H9 (cell line): Measurements from ENCODE around the gene AREG. TPM values are rescaled to one million over a fixed set of nuclear protein-coding genes. Genes with fewer than 3 reads are reported as not detected.

Experiments
- DNase-seq: peaks from one replicate; pipeline ENCODE4 v3.0.0-alpha.2; 2017
- H2AFZ ChIP-seq: one replicate; pipeline ENCODE4 v1.6.1; 2013; ENCODE audit warnings: mild to moderate bottlenecking, low read length, control low read depth, moderate library complexity
- H2AK5ac ChIP-seq: 2 replicates; pipeline ENCODE4 v1.6.1; 2013; ENCODE audit warnings: low read length, control low read depth, mixed read lengths; ENCODE audit not compliant: insufficient read length
- H2BK120ac ChIP-seq: one replicate; pipeline ENCODE4 v1.6.1; 2013; ENCODE audit warnings: low read depth, mild to moderate bottlenecking, low read length, control low read depth, inconsistent platforms; ENCODE audit not compliant: poor library complexity, severe bottlenecking
- H2BK12ac ChIP-seq: 2 replicates; pipeline ENCODE4 v1.6.1; 2013; ENCODE audit warnings: low read length, control low read depth, mixed read lengths, low read depth; ENCODE audit not compliant: insufficient read length
- H2BK15ac ChIP-seq: 2 replicates; pipeline ENCODE4 v1.6.1; 2013; ENCODE audit warnings: low read depth, low read length, control low read depth
- H2BK20ac ChIP-seq: one replicate; pipeline ENCODE4 v1.6.1; 2013; ENCODE audit warnings: low read depth, mild to moderate bottlenecking, low read length, control low read depth, inconsistent platforms; ENCODE audit not compliant: poor library complexity, severe bottlenecking
- H2BK5ac ChIP-seq: 2 replicates; pipeline ENCODE4 v1.6.1; 2013; ENCODE audit warnings: low read length, control low read depth, mixed read lengths; ENCODE audit not compliant: insufficient read length
- H3K14ac ChIP-seq: 2 replicates; pipeline ENCODE4 v1.6.1; 2013; ENCODE audit warnings: low read length, control low read depth; ENCODE audit not compliant: insufficient read depth
- H3K18ac ChIP-seq: 2 replicates; pipeline ENCODE4 v1.6.1; 2013; ENCODE audit warnings: low read depth, mild to moderate bottlenecking, mixed read lengths, low read length, control low read depth; ENCODE audit not compliant: insufficient read length
- H3K23ac ChIP-seq: 2 replicates; pipeline ENCODE4 v1.6.1; 2013; ENCODE audit warnings: low read length, control low read depth, mixed read lengths, low read depth; ENCODE audit not compliant: insufficient read length
- H3K23me2 ChIP-seq: 2 replicates; pipeline ENCODE4 v1.6.1; 2013; ENCODE audit warnings: low read depth, mild to moderate bottlenecking, mixed read lengths, low read length, control low read depth; ENCODE audit not compliant: insufficient read length, poor library complexity, severe bottlenecking
- H3K27ac ChIP-seq: 2 replicates; pipeline ENCODE4 v1.5.1; 2013; ENCODE audit warnings: low read length, control low read depth, mixed read lengths, low read depth; ENCODE audit not compliant: insufficient read length
- H3K27me3 ChIP-seq: 2 replicates; pipeline ENCODE4 v1.6.1; 2013; ENCODE audit warnings: low read length, control low read depth, inconsistent platforms; ENCODE audit not compliant: insufficient read depth
- H3K4ac ChIP-seq: 2 replicates; pipeline ENCODE4 v1.6.1; 2013; ENCODE audit warnings: low read depth, mild to moderate bottlenecking, control low read depth, inconsistent platforms, low read length, moderate library complexity
- H3K4me1 ChIP-seq: 2 replicates; pipeline ENCODE4 v1.6.1; 2013; ENCODE audit warnings: low read length, control low read depth, inconsistent platforms; ENCODE audit not compliant: insufficient read depth
- H3K4me2 ChIP-seq: 2 replicates; pipeline ENCODE4 v1.6.1; 2013; ENCODE audit warnings: low read length, control low read depth, mixed read lengths; ENCODE audit not compliant: insufficient read length, insufficient read depth
- H3K56ac ChIP-seq: 2 replicates; pipeline ENCODE4 v1.6.1; 2013; ENCODE audit warnings: low read depth, mild to moderate bottlenecking, mixed read lengths, low read length, control low read depth; ENCODE audit not compliant: insufficient read length
- H3K79me1 ChIP-seq: 2 replicates; pipeline ENCODE4 v1.6.1; 2013; ENCODE audit warnings: low read depth, mild to moderate bottlenecking, moderate library complexity, low read length, control low read depth, inconsistent platforms; ENCODE audit not compliant: insufficient read depth, poor library complexity, severe bottlenecking
- H3K79me2 ChIP-seq: 2 replicates; pipeline ENCODE4 v1.6.1; 2013; ENCODE audit warnings: low read length, control low read depth, inconsistent platforms; ENCODE audit not compliant: insufficient read depth
- H3K9ac ChIP-seq: 2 replicates; pipeline ENCODE4 v1.6.1; 2013; ENCODE audit warnings: low read length, control low read depth, mixed read lengths; ENCODE audit not compliant: insufficient read length; ENCODE audit errors: extremely low read depth
- H3K9me3 ChIP-seq: one replicate; pipeline ENCODE4 v1.6.1; 2013; ENCODE audit warnings: low read depth, low read length, inconsistent platforms; ENCODE audit not compliant: control insufficient read depth
- H3T11ph ChIP-seq: one replicate; pipeline ENCODE4 v1.6.1; 2013; ENCODE audit warnings: mild to moderate bottlenecking, low read length, control low read depth, inconsistent platforms
- H4K20me1 ChIP-seq: one replicate; pipeline ENCODE4 v1.6.1; 2013; ENCODE audit not compliant: control insufficient read depth, insufficient read length, insufficient read depth
- H4K5ac ChIP-seq: 2 replicates; pipeline ENCODE4 v1.6.1; 2013; ENCODE audit warnings: low read depth, mild to moderate bottlenecking, mixed read lengths, low read length, control low read depth; ENCODE audit not compliant: insufficient read length
- H4K8ac ChIP-seq: replicated peaks from 2 replicates; pipeline ENCODE4 v1.6.1; 2013; ENCODE audit warnings: low read length, control low read depth, mixed read lengths, low read depth; ENCODE audit not compliant: insufficient read length
- H4K91ac ChIP-seq: 2 replicates; pipeline ENCODE4 v1.6.1; 2013; ENCODE audit warnings: low read depth, mild to moderate bottlenecking, moderate library complexity, mixed read lengths, low read length, control low read depth; ENCODE audit not compliant: insufficient read length
- H3K27ac Mint-ChIP-seq, 3 experiments: 2 replicates in 2 of 3; 3 replicates in 1 of 3; pipeline ENCODE4 v1.8.0; 2020 to 2021; ENCODE audit warnings: mixed read lengths in 3 of 3, mild to moderate bottlenecking in 1 of 3, moderate library complexity in 1 of 3
- H3K27me3 Mint-ChIP-seq: 2 replicates; pipeline ENCODE4 v1.8.0; 2021; ENCODE audit warnings: low read depth, mild to moderate bottlenecking, moderate library complexity, mixed read lengths
- H3K36me3 Mint-ChIP-seq, 3 experiments: 2 replicates in 2 of 3; 3 replicates in 1 of 3; pipeline ENCODE4 v1.8.0; 2020 to 2021; ENCODE audit warnings: low read depth in 3 of 3, mixed read lengths in 3 of 3; ENCODE audit not compliant: insufficient read depth in 1 of 3
- H3K4me1 Mint-ChIP-seq, 2 experiments: 2 replicates each; pipeline ENCODE4 v1.8.0; 2020; ENCODE audit warnings: mixed read lengths in 2 of 2
- H3K4me3 Mint-ChIP-seq, 2 experiments: 2 replicates in 1 of 2; 3 replicates in 1 of 2; pipeline ENCODE4 v1.8.0; 2020 to 2021; ENCODE audit warnings: mild to moderate bottlenecking in 2 of 2, mixed read lengths in 2 of 2, moderate library complexity in 1 of 2
- H3K9me3 Mint-ChIP-seq, 2 experiments: 2 replicates in 1 of 2; 3 replicates in 1 of 2; pipeline ENCODE4 v1.8.0; 2020; ENCODE audit warnings: mild to moderate bottlenecking in 2 of 2, mixed read lengths in 2 of 2, moderate library complexity in 1 of 2
- WGBS: extraction: QIAGEN DNeasy Blood & Tissue Kit; methylation state at CpG from one replicate; pipeline ENCODE4 v1.1.7; 2013; ENCODE audit warnings: missing lambda C conversion rate, low lambda C conversion rate, mixed read lengths; ENCODE audit not compliant: insufficient read length; ENCODE audit errors: extremely low coverage; 5-methylcytosine and 5-hydroxymethylcytosine counted together
- total RNA-seq: library from RNA; stranded (reverse); gene quantifications from 2 replicates; pipeline ENCODE4 v1.2.1, GENCODE V29; 2021
- TF ChIP-seq, protein P1 (sequence below): fragments of 200-600 bp; sonication (generic); conservative IDR thresholded peaks from 3 replicates; pipeline ENCODE4 v1.8.0; 2021; ENCODE audit warnings: antibody characterized with exemption, mild to moderate bottlenecking

Gene AREG
- total RNA-seq, 1 experiment from 2014 or later, result 0.28 TPM

DNA sequence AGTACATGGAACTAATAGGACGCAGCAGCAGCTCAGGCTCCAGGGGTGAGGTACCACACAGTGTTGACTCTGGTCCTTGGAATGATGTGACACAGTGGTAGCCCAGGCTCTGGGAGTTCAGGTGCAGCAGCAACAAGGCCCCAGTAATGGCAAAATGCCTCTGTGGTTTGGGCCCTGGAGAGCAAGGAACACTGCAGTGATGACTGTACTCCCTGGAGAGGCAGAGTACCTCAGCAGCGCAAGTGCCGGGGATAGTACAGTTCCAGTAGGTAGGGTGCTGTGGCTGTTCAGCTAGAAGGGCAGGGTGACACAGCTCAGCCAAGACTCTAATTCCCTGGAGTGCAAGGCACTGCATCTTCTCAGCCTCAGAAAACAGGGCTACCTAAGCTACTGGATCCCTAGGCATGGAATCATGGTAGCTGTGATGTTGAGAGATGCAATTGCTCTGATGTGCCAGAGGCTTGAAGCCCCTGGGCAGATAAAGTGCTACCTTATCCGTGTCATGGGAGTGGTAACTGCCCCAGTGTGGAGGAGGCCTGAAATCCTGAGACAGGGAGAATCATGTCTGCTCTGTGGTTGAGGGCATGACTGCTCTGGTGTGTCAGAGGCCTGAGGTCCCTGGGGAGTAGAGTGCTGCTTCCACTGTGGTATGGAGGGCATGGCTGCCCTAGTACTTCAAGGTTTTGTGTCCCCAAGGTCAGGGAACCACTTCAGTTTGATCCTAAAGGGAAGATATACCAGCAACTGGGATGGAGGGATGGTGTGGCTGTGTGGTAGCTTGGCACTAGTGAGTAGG, 55.2 kb downstream of the AREG start:
- no peak overlapping the region for H2BK12ac ChIP-seq
- TF ChIP-seq, protein P1, sequence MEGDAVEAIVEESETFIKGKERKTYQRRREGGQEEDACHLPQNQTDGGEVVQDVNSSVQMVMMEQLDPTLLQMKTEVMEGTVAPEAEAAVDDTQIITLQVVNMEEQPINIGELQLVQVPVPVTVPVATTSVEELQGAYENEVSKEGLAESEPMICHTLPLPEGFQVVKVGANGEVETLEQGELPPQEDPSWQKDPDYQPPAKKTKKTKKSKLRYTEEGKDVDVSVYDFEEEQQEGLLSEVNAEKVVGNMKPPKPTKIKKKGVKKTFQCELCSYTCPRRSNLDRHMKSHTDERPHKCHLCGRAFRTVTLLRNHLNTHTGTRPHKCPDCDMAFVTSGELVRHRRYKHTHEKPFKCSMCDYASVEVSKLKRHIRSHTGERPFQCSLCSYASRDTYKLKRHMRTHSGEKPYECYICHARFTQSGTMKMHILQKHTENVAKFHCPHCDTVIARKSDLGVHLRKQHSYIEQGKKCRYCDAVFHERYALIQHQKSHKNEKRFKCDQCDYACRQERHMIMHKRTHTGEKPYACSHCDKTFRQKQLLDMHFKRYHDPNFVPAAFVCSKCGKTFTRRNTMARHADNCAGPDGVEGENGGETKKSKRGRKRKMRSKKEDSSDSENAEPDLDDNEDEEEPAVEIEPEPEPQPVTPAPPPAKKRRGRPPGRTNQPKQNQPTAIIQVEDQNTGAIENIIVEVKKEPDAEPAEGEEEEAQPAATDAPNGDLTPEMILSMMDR, result no peak
- no peak overlapping the region for H3K4ac ChIP-seq
- no peak overlapping the region for H2AK5ac ChIP-seq
- no peaks in the 10 kb centered on the region for H3K9me3 ChIP-seq
- no peak overlapping the region for H3K4me2 ChIP-seq
- no peak overlapping the region for H2BK15ac ChIP-seq
- H4K8ac ChIP-seq, result no peak overlapping the region
- H4K5ac ChIP-seq, result no peak overlapping the region
- H3K27me3 ChIP-seq, result no peaks in the 10 kb centered on the region
- H2AFZ ChIP-seq, result no peak overlapping the region
- no peak overlapping the region for H2BK5ac ChIP-seq
- no CpG with 5 or more reads among the region's 4 CpGs for WGBS
- H3K56ac ChIP-seq, result no peak overlapping the region
- no peaks in the 10 kb centered on the region for H3K4me1 ChIP-seq
- H3K18ac ChIP-seq, result no peak overlapping the region
- Mint-ChIP-seq H3K27ac (no peak overlapping the region), H3K27me3 (no peaks in the 10 kb centered on the region; the same call in 1 of the 2 replicates), H3K9me3 (peaks cover 0 to 3% of the 10 kb centered on the region in 2 experiments; a peak in 2 of 5 replicates), H3K36me3 (no peaks in the 10 kb centered on the region), H3K4me1 (no peaks in the 10 kb centered on the region), H3K4me3 (no peak overlapping the region)
- H4K91ac ChIP-seq, result no peak overlapping the region
- H3K23ac ChIP-seq, result no peak overlapping the region
- H2BK120ac ChIP-seq, result no peak overlapping the region
- no peak overlapping the region for H2BK20ac ChIP-seq
- H3K27ac ChIP-seq, result no peak overlapping the region
- H3T11ph ChIP-seq, result no peak overlapping the region
- no peaks in the 10 kb centered on the region for H4K20me1 ChIP-seq
- H3K23me2 ChIP-seq, result no peaks in the 10 kb centered on the region
- H3K79me2 ChIP-seq, result no peaks in the 10 kb centered on the region
- no peak for DNase-seq
- H3K79me1 ChIP-seq, result no peaks in the 10 kb centered on the region
- no peak overlapping the region for H3K9ac ChIP-seq
- H3K14ac ChIP-seq, result no peak overlapping the region
